RCC 7860 (cell line): ENCODE data around the gene C11orf58.

Experiments used
- DNase-seq: peaks from one replicate; pipeline ENCODE4 v3.0.0-alpha.2; 2015; ENCODE audit warnings: low spot score
- FAIRE-seq: peaks from 2 replicates; lab custom pipeline; 2012; peaks lifted over from hg19 to GRCh38; lab: Jason Lieb, UNC

C11orf58 gene

GRCh38 chr11:16738193-16738946 lies at the start of gene C11orf58:
Gene C11orf58 (plus strand): TSS chr11:16738647. CDS start chr11:16738779, 132 bp downstream.
- FAIRE-seq (peak; percentile 83), DNase-seq (peak; percentile 89)

DNA sequence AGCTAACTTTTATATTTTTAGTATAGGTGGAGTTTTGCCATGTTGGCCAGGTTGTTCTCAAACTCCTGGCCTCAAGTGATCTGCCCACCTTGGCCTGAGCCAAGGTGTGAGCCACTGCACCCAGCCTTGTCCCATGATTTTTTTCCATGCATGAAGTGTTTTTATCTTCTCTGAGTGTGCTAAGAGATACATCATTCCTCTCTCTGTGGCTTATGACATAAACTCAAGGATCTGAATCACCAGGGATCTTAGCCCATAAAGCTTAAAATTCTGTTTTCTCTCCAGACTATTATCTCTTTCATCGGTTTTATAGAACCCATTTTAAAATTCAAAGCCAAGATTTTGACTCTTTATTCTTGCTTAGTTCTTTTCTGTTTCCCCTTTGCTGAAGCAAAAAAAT lies 48.4 kb upstream of the C11orf58 start:
- DNase-seq = no peak
- FAIRE-seq = no peak

GRCh38 chr11:16703795-16704194 lies 34.7 kb upstream of the C11orf58 start:
- no peak for DNase-seq
- FAIRE-seq = no peak

DNA sequence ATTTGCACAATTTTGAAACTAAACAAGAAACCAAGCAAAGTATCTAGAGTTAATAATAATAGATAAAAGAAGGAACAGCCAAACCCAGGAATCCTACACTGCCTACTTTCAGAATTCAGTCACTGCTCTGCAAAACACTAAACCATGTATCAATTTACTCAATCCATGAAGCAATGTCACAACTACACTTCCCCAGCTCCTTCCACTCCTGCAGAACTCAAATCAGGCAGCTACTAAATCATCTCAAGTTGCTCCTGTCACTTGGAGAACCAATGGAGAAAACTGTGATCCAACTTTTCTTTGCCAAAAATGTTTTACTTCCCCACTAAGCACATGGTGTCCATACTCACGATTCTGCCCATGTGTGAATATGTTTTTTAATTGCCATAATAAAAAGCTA lies 24.9 kb upstream of the C11orf58 start:
- no peak for FAIRE-seq
- DNase-seq = no peak

DNA sequence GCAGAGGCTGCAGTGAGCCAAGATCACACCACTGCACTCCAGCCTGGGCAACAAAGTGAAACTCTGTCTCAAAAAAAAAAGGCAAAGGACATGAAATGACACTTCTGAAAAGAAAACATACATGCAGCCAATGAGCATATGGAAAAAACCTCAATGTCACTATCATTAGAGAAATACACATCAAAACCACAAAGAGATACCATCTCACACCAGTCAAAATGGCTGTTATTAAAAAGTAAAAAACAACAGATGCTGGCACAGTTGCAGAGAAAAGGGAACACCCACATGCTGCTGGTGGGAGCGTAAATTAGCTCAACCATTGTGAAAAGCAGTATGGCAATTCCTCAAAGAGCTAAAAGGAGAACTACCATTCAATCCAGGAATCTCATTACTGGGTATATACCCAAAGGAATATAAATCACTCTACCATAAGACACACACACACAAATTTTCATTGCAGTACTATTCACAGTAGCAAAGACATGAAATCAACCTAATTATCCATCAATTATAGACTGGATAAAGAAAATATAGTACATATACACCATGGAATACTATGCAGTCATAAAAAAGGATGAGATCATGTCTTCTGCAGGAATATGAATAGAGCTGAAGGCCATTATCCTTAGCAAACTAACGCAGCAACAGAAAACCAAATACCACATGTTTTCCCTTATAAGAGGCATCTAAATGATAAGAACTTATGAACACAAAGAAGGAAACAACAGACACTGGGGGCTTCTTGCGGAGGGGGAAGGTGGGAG lies 15.7 kb upstream of the C11orf58 start:
- DNase-seq (no peak), FAIRE-seq (no peak)

DNA sequence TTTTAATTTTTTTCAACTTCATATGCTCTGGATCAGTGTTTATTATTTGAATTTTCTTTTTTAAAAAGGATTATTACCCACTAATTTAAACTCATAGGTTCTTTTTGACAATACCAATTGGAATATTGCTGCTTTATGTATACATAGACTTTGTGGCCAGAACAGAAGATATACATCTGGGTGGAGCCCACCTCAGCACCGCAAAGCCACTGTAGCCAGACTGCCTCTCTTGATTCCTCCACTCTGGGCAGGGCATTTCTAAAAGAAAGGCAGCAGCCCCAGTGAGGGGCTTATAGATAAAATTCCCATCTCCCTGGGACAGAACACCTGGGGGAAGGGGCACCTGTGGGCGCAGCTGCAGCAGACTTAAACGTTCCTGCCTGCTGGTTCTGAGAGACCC lies 10.6 kb upstream of the C11orf58 start:
- FAIRE-seq = no peak
- no peak for DNase-seq

DNA sequence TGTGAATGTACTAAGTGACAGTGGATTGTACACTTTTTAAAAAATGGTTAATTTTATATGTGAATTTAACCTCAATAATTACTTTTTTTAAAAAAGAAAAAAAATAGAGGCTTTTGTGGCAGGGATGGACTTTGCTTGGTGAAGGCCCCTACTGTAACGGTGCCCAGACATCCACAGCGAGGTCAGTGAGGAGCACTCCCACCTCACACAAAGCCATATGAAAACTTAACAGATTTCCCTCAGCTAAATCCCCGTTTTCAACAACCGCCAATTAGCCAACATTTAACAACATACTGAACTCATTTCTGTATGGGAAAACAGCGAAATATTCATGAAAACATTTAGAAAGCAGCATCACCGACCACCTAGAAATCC lies 642 bp upstream of the C11orf58 start:
- DNase-seq = no peak
- FAIRE-seq = no peak

DNA sequence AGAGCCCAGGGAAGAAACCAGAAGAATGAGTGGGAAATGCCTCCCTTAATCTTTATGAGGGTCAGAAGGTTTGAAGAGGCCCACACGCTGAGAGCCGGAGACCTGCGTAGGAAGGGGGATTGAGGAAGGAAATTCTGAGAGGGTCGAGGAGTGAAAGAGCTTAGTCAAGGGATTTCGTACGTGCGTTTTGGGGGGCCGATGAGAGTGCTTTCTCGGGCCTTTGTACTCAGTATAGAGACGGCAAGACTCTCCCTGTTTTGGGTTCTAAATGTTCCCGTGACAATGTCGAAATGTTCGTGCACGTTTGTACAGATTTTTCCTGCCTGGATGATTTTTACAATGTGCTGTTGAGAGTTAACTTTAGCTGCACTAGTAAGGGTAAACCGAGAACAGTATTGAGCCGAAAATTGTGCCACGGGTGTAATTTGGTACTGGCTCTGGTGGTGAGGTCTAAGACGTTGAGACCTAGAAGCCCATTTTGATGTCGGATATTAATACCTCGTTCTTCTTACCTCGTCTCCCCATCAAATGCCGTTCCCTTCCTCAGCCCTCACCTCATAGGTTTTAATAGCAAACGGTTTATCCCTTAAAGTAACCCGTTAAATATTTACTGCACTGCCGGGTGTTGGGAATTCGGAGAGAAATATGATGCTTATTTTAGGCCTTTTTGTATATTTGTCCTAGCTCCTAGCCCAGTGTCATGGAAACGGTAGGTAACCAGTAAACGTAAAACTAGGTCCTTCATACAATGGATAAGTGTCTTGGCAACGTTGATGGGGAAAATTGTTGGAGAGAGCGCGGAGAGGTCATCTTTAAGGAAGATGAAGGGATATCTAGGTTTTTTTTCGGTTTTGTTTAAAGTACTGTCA lies 734 bp downstream of the C11orf58 start:
- no peak for FAIRE-seq
- no peak for DNase-seq

DNA sequence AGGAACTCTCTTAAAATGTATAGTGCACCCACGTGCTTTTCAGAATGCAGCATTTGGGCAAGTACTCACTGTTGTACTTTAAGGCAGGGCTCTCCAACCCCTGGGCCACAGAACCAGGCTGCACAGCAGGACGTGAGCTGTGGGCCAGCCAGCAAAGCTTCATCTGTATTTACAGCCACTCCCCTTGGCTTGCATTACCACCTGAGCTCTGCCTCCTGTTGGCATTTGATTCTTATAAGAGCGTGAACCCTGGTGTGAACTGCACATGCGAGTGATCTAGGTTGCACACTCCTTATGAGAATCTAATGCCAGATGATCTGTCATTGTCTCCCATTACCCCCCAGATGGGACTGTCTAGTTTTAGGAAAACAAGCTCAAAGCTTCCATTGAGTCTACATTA lies 3.0 kb downstream of the C11orf58 start:
- DNase-seq = no peak
- FAIRE-seq = no peak

GRCh38 chr11:16743478-16743877 lies 5.0 kb downstream of the C11orf58 start:
- FAIRE-seq (no peak), DNase-seq (no peak)

DNA sequence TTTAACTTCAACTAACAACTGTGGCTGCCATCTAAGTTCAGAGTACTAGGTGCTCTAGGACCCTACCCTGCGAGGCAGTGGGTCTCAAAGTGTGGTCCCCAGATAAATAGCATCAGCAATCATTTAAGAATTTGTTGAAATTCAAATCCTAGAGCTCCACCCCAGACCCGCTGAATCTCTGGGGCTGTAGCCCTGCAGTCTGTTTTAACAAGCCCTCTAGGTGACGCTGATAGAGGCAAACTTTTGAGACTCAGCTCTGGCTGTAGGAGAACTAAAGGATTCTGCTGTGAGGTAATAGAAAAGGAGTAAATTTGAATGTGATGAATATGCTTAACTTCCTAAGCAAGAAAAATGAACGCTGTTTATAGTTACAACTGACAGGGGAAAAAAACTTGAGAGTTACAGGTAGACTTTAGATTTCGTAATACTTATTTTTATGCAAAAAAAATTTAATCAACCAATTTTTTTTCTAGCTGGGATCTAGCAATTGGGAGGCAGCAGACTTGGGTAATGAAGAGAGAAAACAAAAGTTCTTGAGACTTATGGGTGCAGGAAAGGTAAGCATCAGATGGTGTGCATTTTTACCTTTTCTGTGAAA lies 5.8 kb downstream of the C11orf58 start:
- FAIRE-seq = no peak
- no peak for DNase-seq

- FAIRE-seq = no peak
Measured at GRCh38 chr11:16745950-16746605, 7.6 kb downstream of the C11orf58 start.

DNA sequence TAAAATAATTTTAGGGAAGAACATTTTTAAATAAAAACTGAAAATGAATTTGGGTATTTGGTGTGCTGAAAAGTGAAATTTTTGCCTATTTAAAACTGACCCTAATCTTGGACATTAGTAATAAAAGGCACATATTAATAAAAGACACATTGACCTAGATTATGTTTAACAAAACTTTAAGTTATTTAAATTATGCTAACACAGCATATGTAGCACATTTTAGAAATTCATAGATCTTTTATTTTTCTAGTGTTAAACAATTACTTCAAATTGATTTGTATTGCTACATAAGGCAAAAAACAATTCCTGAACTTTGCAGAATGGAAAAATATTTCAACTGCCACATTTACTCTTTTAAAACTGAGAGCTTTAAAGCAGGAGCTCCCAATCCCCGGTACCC lies 10.6 kb downstream of the C11orf58 start:
- DNase-seq = no peak
- FAIRE-seq = no peak

More at GRCh38 chr11:16745950-16746605, 7.6 kb downstream of the C11orf58 start:
- DNase-seq = no peak

DNA sequence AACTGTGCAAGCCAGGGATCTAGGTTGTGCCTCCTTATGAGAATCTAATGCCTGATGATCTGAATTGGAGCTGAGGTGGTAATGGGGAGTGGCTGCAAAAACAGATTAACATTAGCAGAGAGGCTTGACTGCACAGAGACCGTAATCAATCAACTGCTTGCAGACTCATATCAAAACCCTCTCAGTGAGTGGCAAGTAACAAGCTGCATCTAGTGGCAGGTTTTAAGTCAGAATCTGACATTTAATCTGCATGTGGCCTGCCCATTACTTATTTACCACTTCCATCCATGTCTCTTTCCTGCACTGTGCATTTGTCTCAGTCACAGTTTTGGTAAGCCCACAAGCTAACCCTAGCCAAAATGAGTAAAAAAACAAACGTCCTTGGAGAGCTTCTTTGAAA lies 11.2 kb downstream of the C11orf58 start:
- no peak for DNase-seq
- FAIRE-seq = no peak

DNA sequence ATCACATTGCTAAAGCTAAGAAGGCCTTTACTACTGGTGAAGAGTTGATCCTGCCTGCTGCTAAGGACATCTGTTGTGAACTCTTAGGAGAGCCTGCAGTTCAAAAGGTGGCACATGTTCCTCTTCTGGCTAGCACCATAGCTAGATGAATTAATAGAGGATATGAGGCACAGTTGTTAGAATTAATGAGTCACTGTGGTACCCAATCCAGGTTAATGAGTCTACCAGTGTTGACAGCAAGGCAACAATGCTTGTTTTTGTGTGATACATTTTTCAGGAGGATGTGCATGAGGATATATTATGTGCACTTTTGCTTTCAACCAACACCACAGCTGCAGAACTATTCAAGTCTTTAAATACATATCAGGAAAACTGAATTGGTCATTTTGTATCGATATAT lies 12.0 kb downstream of the C11orf58 start:
- DNase-seq = no peak

DNA sequence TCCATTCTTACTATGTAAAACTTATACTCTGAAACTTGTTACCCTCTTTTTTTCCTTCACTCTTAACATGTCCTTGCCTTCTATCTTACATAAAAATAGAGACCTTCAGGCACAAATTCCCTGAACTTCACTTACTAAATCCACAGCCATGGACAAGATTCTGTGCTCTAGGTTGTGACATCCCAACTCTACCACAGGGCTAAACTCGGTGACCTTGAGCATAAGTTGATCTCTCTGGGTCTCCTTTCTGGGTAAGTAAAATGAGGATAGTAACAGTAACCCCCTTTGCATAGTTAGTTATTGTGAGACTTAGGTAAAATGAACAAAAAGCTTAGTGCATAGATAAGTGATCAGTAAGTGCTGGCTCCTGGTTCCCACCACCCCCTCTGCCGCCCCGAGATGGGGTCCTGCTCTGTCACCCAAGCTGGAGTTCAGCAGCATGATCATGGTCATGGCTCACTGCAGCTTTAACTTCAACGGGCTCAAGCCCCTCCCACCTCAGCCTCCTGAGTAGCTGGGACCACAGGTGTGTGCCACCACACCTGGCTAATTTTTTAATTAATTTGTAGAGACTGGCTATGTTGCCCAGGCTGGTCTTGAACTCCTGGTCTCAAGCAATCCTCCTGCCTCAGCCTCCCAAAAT lies 20.1 kb downstream of the C11orf58 start:
- DNase-seq = no peak

More for the DNA sequence above, 12.0 kb downstream of the C11orf58 start:
- no peak for FAIRE-seq

DNA sequence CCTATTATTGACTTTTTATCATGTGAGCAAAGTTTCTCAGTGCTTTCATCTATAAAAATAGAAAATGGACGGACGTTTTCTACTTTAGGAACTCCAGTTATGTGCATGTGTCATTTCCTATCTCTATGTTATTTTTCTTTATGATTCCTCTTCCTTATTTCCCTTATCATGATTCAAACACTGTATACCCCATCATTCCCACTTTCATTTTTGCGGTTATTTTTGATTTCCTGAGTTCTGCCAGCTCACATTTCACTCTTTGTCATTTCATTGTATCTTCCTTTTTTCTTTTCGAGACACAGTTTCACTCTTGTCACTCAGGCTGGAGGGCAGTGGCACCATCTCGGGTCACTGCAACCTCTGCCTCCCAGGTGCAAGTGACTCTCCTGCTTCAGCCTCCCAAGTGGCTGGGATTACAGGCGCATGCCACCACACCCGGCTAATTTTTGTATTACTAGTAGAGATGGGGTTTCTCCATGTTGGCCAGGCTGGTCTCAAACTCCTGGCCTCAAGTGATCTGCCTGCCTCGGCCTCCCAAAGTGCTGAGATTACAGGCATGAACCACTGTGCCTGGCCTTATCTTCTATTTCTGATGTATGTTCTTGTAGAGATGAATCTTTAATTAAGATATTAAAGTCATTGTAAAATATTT lies 21.5 kb downstream of the C11orf58 start:
- FAIRE-seq = no peak
- DNase-seq = no peak

More for the DNA sequence above, 20.1 kb downstream of the C11orf58 start:
- FAIRE-seq = no peak

- no peak for DNase-seq
- FAIRE-seq = no peak
Measured at GRCh38 chr11:16763746-16764145, 25.3 kb downstream of the C11orf58 start.

DNA sequence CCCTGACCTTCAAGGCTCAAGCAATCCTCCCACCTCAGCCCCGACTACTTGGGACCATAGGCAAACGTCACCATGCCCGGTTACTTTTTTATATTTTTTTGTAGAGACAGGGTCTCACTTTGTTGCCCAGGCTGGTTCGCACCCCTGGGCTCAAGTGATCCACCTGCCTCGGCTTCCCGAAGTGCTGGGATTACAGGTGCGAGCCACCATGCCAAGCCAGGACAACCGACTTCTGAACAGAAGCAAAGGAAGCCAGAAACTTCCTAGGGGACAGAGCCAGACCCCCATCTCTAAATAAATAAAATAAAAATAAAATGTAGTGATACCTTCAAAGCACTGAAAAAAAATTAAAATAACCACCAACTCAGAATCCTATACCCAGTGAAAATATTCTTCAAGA lies 26.4 kb downstream of the C11orf58 start:
- DNase-seq (no peak), FAIRE-seq (no peak)
